Vagina (tissue), 2 donors: Measurements from ENCODE around the gene RNF166. TPM values are rescaled to one million over a fixed set of nuclear protein-coding genes. Genes with fewer than 3 reads are reported as not detected.

Experiments
- DNase-seq, 2 donors: peaks; one replicate each; pipeline ENCODE4 v3.0.0-alpha.2; 2017; ENCODE audit errors: extremely low spot score in 2 of 2
- H3K27ac ChIP-seq: fragments of 200-600 bp; sonication (generic); one replicate; pipeline ENCODE4 v1.5.1; 2019
- H3K27me3 ChIP-seq: fragments of 200-600 bp; sonication (generic); one replicate; pipeline ENCODE4 v1.5.1; 2019
- H3K36me3 ChIP-seq, 2 donors: fragments of 200-600 bp; sonication (generic); one replicate each; pipeline ENCODE4 v1.5.1; 2017 to 2019
- H3K4me1 ChIP-seq: fragments of 200-600 bp; sonication (generic); one replicate; pipeline ENCODE4 v1.5.1; 2019
- H3K4me3 ChIP-seq, 2 donors: fragments of 200-600 bp; sonication (generic); 1 replicate in 1 of 2; 2 replicates in 1 of 2; pipeline ENCODE4 v1.5.1; 2016 to 2019
- H3K9me3 ChIP-seq: fragments of 200-600 bp; sonication (generic); one replicate; pipeline ENCODE4 v1.5.1; 2019
- CTCF ChIP-seq, 3 experiments: fragments of 450-650 bp in 2 of 3; fragments of 200-600 bp in 1 of 3; sonication (generic) in 1 of 3; IDR thresholded peaks; one replicate each; pipeline ENCODE4 v1.5.1; 2017 to 2019; ENCODE audit warnings: antibody characterized with exemption in 3 of 3, mild to moderate bottlenecking in 2 of 3, moderate library complexity in 2 of 3
- POLR2A ChIP-seq, 2 donors: fragments of 450-650 bp; IDR thresholded peaks; one replicate each; pipeline ENCODE4 v1.6.1; 2017; ENCODE audit warnings: antibody characterized with exemption in 2 of 2, mild to moderate bottlenecking in 2 of 2, moderate library complexity in 2 of 2
- POLR2AphosphoS5 ChIP-seq, 2 donors: sonication (generic); formaldehyde crosslinking; IDR thresholded peaks; one replicate each; pipeline ENCODE4 v1.9.0; 2017; ENCODE audit warnings: antibody characterized with exemption in 2 of 2, mild to moderate bottlenecking in 2 of 2, low read depth in 1 of 2; ENCODE audit not compliant: insufficient read depth in 1 of 2
- intact Hi-C: fragments of 100-400 bp; cut with DNase I; formaldehyde crosslinking; loops from one replicate; pipeline ENCODE4 v1.15.1; 2023
- total RNA-seq: library from RNA; depleted of rRNA; stranded (reverse); fragments of >200 nt; gene quantifications from one replicate; pipeline ENCODE4 v1.2.3, GENCODE V29; 2016

The RNF166 gene
- total RNA-seq, 1 donor from 2014 or later = 26.5 TPM

- TF ChIP-seq CTCF (IDR thresholded peaks at IDR 0.05) (no peak), POLR2AphosphoS5 (IDR thresholded peaks at IDR 0.05; ENCODE audit: insufficient read depth in 1 of 2, low read depth in 1 of 2) (no peak), POLR2A (IDR thresholded peaks at IDR 0.05) (no peak)
- H3K4me3 ChIP-seq = no peak overlapping the region
- H3K27ac ChIP-seq = no peak overlapping the region
- no peaks in the 10 kb centered on the region for H3K36me3 ChIP-seq
- intact Hi-C loops = loop anchor here (10.0 kb wide), 1 partner anchor 63 kb away; the partner anchor contains the start of gene SNAI3
- no peaks in the 10 kb centered on the region for H3K9me3 ChIP-seq
- H3K27me3 ChIP-seq = no peaks in the 10 kb centered on the region
- no peak for DNase-seq
- peaks cover 49% of the 10 kb centered on the region for H3K4me1 ChIP-seq
Measured at GRCh38 chr16:88747588-88748301, 41.5 kb upstream of the RNF166 start.

GRCh38 chr16:88746506-88746905 lies 40.3 kb upstream of the RNF166 start:
- Histone ChIP-seq H3K4me3 (no peak overlapping the region), H3K4me1 (peaks cover 49% of the 10 kb centered on the region), H3K9me3 (no peaks in the 10 kb centered on the region), H3K27me3 (no peaks in the 10 kb centered on the region), H3K27ac (peak overlapping the region; percentile 71), H3K36me3 (no peaks in the 10 kb centered on the region)
- TF ChIP-seq CTCF (IDR thresholded peaks at IDR 0.05) = no peak
- no peak for TF ChIP-seq POLR2A (IDR thresholded peaks at IDR 0.05)
- peak in 1 of 2 donors; percentile 8 for TF ChIP-seq POLR2AphosphoS5 (IDR thresholded peaks at IDR 0.05; ENCODE audit: insufficient read depth in 1 of 2, low read depth in 1 of 2)
- no peak for DNase-seq
- intact Hi-C loops = loop anchor here (10.0 kb wide), 1 partner anchor 62 kb away; the partner anchor contains the start of gene SNAI3

GRCh38 chr16:88744577-88745521 lies 38.6 kb upstream of the RNF166 start:
- no peaks in the 10 kb centered on the region for H3K36me3 ChIP-seq
- no peak overlapping the region for H3K4me3 ChIP-seq
- no peaks in the 10 kb centered on the region for H3K9me3 ChIP-seq
- no peak for DNase-seq
- intact Hi-C loops = loop anchor here (5.0 to 10.0 kb wide), 2 partner anchors 60 to 977 kb away; partner anchors contain the start of genes SNAI3, VPS9D1 and ZNF276
- H3K27me3 ChIP-seq = no peaks in the 10 kb centered on the region
- TF ChIP-seq CTCF (IDR thresholded peaks at IDR 0.05) (no peak), POLR2A (IDR thresholded peaks at IDR 0.05) (no peak), POLR2AphosphoS5 (IDR thresholded peaks at IDR 0.05; ENCODE audit: insufficient read depth in 1 of 2, low read depth in 1 of 2) (no peak)
- H3K27ac ChIP-seq = no peak overlapping the region
- H3K4me1 ChIP-seq = peaks cover 56% of the 10 kb centered on the region

- no peak overlapping the region for H3K4me3 ChIP-seq
- H3K4me1 ChIP-seq = peaks cover 65% of the 10 kb centered on the region
- no peak overlapping the region for H3K27ac ChIP-seq
- no peaks in the 10 kb centered on the region for H3K27me3 ChIP-seq
- intact Hi-C loops = loop anchor here (5.0 to 10.0 kb wide), 2 partner anchors 59 to 978 kb away; partner anchors contain the start of genes SNAI3, VPS9D1 and ZNF276
- H3K9me3 ChIP-seq = no peaks in the 10 kb centered on the region
- H3K36me3 ChIP-seq = no peaks in the 10 kb centered on the region
- no peak for TF ChIP-seq POLR2A (IDR thresholded peaks at IDR 0.05)
- TF ChIP-seq CTCF (IDR thresholded peaks at IDR 0.05) = peak; percentile 64 to 84 (median 79)
- no peak for DNase-seq
Measured at GRCh38 chr16:88743693-88744576, 37.7 kb upstream of the RNF166 start.
